Measurements from ENCODE around the gene SAT1. TPM values are rescaled to one million over a fixed set of nuclear protein-coding genes. Genes with fewer than 3 reads are reported as not detected.
"Not testable (repeated sequence)": the region's sequence is repeated elsewhere in the genome, so short reads cannot be mapped to it uniquely, and the experiment has no call there.

Gene SAT1
- total RNA-seq, 2 experiments from 2014 or later: 96.1 to 204 TPM

DNA sequence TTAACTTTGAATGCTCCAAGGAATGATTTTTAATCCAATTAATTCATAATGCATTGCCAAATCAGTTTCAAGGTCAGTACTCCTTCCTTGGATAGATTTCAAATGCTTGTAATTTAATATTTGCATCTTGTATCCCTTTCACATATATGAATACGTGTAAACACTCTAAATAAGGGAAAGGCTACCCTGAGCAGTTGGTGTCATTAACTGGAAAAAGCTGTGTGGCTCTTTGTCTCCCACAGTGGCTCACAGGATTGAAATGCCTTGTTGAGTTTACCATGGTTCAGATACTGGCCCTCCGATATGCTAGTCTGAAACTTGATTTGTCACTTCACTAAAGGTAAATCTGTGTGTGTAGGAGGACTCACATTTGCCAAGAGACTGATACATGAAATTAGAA lies 23.2 kb upstream of the SAT1 start:
- H3K4me3 Mint-ChIP-seq: no peak overlapping the region
- H3K36me3 Mint-ChIP-seq: no peaks in the 10 kb centered on the region
- H3K9me3 Mint-ChIP-seq (ENCODE audit: low read depth): no peaks in the 10 kb centered on the region
- H3K27ac Mint-ChIP-seq: no peak overlapping the region
- ATAC-seq (no peak), DNase-seq (no peak)
- no peaks in the 10 kb centered on the region for H3K27me3 Mint-ChIP-seq
- H3K4me1 Mint-ChIP-seq: peaks cover 5% of the 10 kb centered on the region
- CTCF ChIA-PET: interaction anchor here (0.9 to 1.4 kb wide), 2 partner anchors 11 to 142 kb away, joined by 3 to 4 read pairs; no protein-coding TSS in a partner anchor

DNA sequence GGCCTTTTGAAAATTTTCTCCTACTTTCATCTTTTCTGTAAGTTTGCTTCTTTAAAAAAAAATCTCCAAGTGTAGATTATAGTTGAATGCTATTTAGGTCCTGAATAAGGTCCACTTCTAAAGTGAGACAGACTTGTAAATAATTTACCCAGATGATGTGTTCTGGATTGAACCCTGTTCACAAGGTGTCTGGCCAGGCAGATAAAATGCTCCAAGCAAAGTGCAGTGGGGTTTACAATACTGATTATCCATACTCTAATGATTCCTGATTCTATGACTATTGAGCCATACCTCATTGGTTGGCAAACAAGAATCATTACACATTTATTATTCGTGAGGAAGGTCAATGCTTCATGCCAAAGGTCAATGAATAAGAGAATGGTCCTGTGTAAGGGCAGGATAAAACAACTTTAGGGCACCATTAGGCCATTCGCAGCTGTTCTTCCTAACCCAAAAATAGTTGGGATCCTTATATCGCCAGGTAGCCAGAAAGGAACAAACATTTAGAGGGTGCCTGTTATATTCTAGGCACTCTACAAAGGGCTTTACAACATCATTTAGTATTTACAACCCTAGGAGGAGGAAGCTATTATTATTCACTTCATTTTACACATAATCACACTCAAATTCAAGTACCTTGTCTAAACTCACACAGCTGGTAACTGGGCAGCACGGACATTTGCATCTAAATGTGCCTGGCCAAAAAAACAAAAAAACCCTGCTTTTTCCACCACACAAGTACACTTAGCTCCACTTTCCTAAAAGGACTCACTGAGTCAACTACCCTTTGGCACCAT lies 18.6 kb upstream of the SAT1 start:
- CTCF ChIA-PET: no interaction called here
- H3K27me3 Mint-ChIP-seq: no peaks in the 10 kb centered on the region
- ATAC-seq: no peak
- no peak overlapping the region for H3K27ac Mint-ChIP-seq
- no peaks in the 10 kb centered on the region for H3K4me1 Mint-ChIP-seq
- DNase-seq: no peak
- H3K9me3 Mint-ChIP-seq (ENCODE audit: low read depth): no peaks in the 10 kb centered on the region
- no peak overlapping the region for H3K4me3 Mint-ChIP-seq
- no peaks in the 10 kb centered on the region for H3K36me3 Mint-ChIP-seq

DNA sequence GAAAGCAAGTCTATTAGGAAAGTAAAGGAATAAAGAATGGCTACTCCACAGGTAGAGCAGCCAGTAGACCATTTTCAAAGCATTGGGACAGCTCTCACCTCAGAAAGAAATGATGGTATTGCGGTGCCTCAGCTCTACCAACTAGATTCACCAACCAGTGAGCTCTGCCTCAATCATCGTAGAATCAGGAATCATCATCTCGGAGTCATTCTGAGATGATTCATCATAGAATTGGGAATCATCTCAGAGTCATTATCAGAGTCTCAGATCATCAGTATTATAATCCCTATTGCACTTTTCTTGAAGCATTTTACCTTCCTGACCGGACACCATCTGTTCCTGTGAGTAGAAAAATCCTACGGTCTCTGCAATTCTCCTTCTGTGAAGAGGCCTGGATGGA lies 17.5 kb upstream of the SAT1 start:
- Mint-ChIP-seq H3K27ac (no peak overlapping the region), H3K4me3 (no peak overlapping the region), H3K4me1 (peaks cover 2% of the 10 kb centered on the region), H3K9me3 (ENCODE audit: low read depth) (no peaks in the 10 kb centered on the region), H3K27me3 (no peaks in the 10 kb centered on the region), H3K36me3 (no peaks in the 10 kb centered on the region)
- no peak for ATAC-seq
- CTCF ChIA-PET: interaction anchor here (1.1 to 1.3 kb wide), 2 partner anchors 18 to 136 kb away, joined by 3 read pairs; partner anchors contain the start of gene SAT1
- no peak for DNase-seq

DNA sequence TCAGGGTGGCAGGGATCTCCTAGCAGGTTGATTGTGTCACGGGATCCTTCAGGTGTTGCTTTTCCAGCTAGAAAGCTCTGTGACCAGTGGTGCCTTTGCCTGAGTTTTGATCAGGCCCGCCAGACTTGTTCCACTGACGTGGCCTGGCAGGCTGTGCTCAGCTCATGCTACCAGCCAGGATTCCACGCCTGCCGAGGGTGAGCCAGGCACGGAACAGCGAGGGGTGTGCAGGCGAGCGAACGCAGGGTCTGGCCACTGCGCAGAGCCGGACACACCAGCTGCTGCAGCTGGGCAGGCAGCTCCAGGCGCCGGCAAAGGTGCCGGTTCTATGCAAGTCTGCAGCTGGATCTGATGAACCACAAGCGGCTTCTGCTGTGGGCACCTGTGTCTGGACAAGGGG lies 17.1 kb upstream of the SAT1 start:
- Mint-ChIP-seq H3K4me1 (peaks cover 2% of the 10 kb centered on the region), H3K27ac (no peak overlapping the region), H3K27me3 (no peaks in the 10 kb centered on the region), H3K36me3 (no peaks in the 10 kb centered on the region), H3K9me3 (ENCODE audit: low read depth) (no peaks in the 10 kb centered on the region), H3K4me3 (no peak overlapping the region)
- no peak for DNase-seq
- CTCF ChIA-PET: interaction anchor here (1.1 to 1.3 kb wide), 2 partner anchors 17 to 136 kb away, joined by 3 read pairs; partner anchors contain the start of gene SAT1
- ATAC-seq: no peak

DNA sequence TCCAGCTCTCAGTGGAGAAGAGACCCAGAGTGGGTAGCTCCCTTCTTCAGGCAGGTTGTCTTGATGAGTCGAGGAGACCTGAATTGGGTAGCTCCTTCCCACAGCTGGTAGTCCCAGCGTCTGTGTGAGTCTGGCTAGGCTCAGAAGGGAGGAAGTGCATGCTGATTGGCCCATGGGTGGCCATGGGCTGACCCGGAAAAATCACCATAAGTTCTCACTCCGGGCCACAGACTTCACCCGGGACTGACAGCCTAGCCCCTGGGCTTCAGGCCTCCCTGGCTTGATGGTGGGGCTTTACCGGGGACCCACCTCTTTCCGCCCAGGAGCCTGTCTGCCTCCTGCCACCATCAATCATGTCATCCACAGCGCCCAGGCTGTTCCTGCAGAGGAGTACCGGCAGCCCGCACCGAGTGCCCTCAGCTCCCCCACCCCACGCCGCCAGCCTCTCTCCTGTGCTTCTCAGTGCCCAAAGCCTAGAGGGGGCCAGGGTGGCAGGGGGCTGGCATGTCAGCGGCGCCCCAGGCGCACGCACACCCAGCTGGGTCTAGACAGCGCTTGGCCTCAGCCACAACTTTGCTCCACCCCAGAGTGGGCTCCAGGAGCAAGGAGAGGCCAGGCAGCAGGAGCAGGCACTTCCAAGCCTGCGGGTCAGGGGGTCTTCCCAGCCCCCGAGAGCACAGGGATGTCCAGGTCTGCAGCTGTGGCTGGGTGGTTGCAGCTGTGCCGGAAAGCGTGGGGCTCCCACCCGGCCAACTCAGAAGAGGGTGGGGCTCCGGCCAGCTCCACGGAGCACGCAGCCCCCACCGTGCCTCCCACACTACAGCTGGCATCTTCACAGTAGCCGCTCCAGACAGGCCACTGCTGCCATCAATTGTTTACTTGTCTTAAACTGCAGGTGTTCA lies 16.1 kb upstream of the SAT1 start:
- Mint-ChIP-seq H3K27me3 (no peaks in the 10 kb centered on the region), H3K27ac (peak overlapping the region; percentile 24), H3K4me3 (peak overlapping the region; percentile 24), H3K36me3 (no peaks in the 10 kb centered on the region), H3K9me3 (ENCODE audit: low read depth) (no peaks in the 10 kb centered on the region), H3K4me1 (peaks cover 2% of the 10 kb centered on the region)
- peak; percentile 70 for ATAC-seq
- CTCF ChIA-PET: interaction anchor here (1.1 to 1.7 kb wide), 2 partner anchors 16 to 135 kb away, joined by 3 to 4 read pairs; partner anchors contain the start of gene SAT1
- no peak for DNase-seq

DNA sequence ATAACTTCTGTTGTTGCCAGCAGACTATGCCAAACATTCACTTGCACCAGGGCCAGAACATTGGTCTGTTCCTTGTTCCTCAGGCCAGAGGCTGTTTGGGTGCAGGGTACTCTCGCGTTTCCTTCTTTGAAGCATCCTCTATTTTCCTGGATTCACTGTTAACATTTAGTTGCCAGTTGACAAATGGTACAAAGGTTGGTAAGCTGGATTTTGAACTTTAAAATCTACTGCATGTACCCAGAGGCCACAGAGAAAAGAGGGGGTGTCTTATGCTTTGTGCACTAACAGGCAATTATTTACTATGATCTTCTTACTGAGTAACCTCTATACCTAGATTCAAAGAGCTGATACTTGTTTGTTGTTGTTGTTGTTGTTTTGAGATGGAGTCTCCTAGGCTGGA lies 12.8 kb upstream of the SAT1 start:
- Mint-ChIP-seq H3K4me3 (no peak overlapping the region), H3K9me3 (ENCODE audit: low read depth) (no peaks in the 10 kb centered on the region)

DNA sequence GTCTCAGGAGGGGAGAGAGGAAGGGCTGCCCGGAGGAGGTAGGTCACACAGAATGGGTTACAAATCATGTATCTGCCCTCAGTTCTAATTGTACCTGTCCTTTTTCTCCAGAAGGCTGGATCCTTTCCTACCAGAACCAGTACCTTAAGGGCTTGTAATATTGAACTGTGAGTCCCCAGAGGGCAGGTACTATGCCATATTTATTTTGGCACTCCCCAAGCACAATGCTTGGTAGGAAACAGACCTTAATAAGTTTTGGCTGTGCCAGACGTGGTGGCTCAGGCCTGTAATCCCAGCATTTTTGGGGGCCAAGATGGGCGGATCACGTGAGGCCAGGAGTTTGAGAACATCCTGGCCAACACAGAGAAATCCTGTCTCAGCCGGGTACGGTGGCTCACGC lies 11.9 kb upstream of the SAT1 start:
- H3K27ac Mint-ChIP-seq; H3K36me3 Mint-ChIP-seq; H3K27me3 Mint-ChIP-seq; DNase-seq; ATAC-seq; H3K9me3 Mint-ChIP-seq (ENCODE audit: low read depth); H3K4me3 Mint-ChIP-seq: not testable (repeated sequence)
- peaks cover 22% of the 10 kb centered on the region for H3K4me1 Mint-ChIP-seq
- CTCF ChIA-PET: interaction anchor here (0.9 to 1.2 kb wide), 2 partner anchors 11 to 13 kb away, joined by 3 to 4 read pairs; no protein-coding TSS in a partner anchor

More for the DNA sequence above, 12.8 kb upstream of the SAT1 start:
- ATAC-seq (no peak), DNase-seq (no peak)
- H3K4me1 Mint-ChIP-seq: peaks cover 22% of the 10 kb centered on the region
- no peak overlapping the region for H3K27ac Mint-ChIP-seq
- CTCF ChIA-PET: interaction anchor here (0.7 to 1.2 kb wide), 4 partner anchors 10 to 132 kb away, joined by 3 to 4 read pairs (median 4); no protein-coding TSS in a partner anchor
- H3K36me3 Mint-ChIP-seq: peaks cover 8% of the 10 kb centered on the region
- no peaks in the 10 kb centered on the region for H3K27me3 Mint-ChIP-seq

DNA sequence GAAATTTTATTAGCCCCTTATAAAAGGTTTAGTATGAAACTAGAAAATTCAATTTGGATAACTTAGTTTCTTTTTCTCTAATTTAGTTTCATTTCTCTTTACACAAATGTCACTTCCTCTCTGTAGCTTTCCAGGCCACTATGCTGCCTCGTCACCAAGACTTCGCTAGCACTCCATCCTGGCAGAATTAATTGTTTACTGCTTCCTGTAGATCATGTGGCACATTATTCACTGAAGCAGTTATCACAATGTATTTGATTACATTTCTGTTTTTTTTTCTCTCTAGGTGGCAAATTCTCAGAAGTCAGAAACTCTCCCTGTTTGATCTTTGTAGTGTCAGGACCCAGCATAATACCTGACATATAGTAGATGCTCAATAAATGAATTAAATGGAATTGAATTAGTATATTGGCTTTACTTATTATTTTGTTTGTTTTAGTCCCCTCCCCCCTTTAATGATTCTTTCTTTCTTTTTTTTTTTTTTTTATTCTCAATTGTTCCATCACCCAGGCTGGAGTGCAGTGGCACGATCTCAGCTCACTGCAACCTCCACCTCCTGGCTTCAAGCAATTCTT lies 9.3 kb upstream of the SAT1 start:
- ATAC-seq: peak; percentile 97
- Mint-ChIP-seq H3K36me3 (peaks cover 8% of the 10 kb centered on the region), H3K27ac (peak overlapping the region; percentile 98), H3K4me1 (peaks cover 22% of the 10 kb centered on the region), H3K4me3 (peak overlapping the region; percentile 52), H3K27me3 (no peaks in the 10 kb centered on the region), H3K9me3 (ENCODE audit: low read depth) (no peaks in the 10 kb centered on the region)
- CTCF ChIA-PET: interaction anchor here (0.7 to 1.5 kb wide), 4 partner anchors 9 to 134 kb away, joined by 3 to 5 read pairs (median 3); partner anchors contain the start of genes ACOT9, APOO, CXorf58 and SAT1
- peak; percentile 75 for DNase-seq

DNA sequence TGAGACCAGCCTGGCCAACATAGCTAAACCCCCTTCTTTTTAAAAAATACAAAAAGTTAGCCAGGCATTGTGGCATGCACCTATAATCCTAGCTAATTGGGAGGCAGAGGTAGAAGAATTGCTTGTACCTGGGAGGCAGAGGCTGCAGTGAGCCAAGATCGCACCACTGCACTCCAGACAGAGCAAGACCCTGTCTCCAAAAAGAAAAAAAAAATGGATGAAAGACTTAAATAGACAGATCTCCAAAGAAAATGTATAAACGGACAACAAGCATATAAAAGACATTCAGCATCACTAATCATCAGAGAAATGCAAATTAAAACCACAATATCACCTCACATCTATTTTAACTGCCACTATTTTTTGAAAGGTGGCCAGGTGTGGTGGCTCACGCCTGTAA lies 6.6 kb upstream of the SAT1 start:
- H3K9me3 Mint-ChIP-seq (ENCODE audit: low read depth): no peaks in the 10 kb centered on the region
- H3K4me3 Mint-ChIP-seq: no peak overlapping the region
- peaks cover 8% of the 10 kb centered on the region for H3K36me3 Mint-ChIP-seq
- H3K27ac Mint-ChIP-seq: no peak overlapping the region
- no peak for ATAC-seq
- peaks cover 26% of the 10 kb centered on the region for H3K4me1 Mint-ChIP-seq
- CTCF ChIA-PET: no interaction called here
- DNase-seq: no peak
- H3K27me3 Mint-ChIP-seq: no peaks in the 10 kb centered on the region

DNA sequence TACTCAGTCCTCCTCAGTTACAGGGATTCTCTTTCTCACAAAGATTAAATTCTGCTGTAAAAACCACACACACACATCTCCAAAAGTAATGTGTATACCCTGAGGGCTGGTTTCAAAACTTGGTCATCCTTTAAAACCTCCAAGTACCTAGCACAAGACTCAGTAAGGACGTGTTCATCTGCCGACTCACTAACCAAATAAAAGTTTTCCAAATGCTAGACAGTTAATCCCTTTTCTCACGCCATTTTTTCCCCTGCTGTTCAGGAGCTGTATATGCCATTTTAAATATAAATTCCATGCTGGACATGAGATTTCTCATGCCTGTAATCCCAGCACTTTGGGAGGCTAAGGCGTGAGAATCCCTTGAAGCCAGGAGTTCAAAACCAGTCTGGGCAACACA lies 3.9 kb upstream of the SAT1 start:
- no peak overlapping the region for H3K4me3 Mint-ChIP-seq
- ATAC-seq (no peak), DNase-seq (no peak)
- no peak overlapping the region for H3K27ac Mint-ChIP-seq
- H3K4me1 Mint-ChIP-seq: peaks cover 19% of the 10 kb centered on the region
- no peaks in the 10 kb centered on the region for H3K27me3 Mint-ChIP-seq
- H3K9me3 Mint-ChIP-seq (ENCODE audit: low read depth): no peaks in the 10 kb centered on the region
- CTCF ChIA-PET: interaction anchor here (1.1 kb wide), 1 partner anchor 123 kb away, joined by 3 read pairs; no protein-coding TSS in a partner anchor
- peaks cover 4% of the 10 kb centered on the region for H3K36me3 Mint-ChIP-seq

DNA sequence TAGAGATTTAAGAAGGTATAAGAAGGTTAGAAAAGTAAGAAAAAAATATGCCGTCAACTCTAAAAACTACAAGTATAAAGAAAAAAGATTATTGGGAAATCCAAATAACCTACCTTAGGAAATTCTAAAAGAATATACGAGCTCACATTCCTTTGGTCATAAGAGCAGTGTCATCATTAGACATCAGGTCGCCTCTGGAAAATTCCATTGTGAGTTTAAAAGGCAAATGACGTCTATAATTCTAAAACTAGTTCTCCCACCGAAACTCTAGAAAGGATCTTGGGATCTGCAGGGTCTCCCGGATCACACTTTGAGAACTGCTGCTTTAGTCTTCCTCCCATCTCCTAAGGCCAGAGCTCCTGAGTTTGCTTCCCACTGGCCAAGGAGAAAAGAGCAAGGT lies 518 bp upstream of the SAT1 start:
- Mint-ChIP-seq H3K4me1 (peaks cover 33% of the 10 kb centered on the region), H3K4me3 (peak overlapping the region; percentile 92), H3K27ac (peak overlapping the region; percentile 97), H3K27me3 (no peaks in the 10 kb centered on the region), H3K36me3 (peaks cover 25% of the 10 kb centered on the region), H3K9me3 (ENCODE audit: low read depth) (no peaks in the 10 kb centered on the region)
- ATAC-seq: no peak
- DNase-seq: no peak
- CTCF ChIA-PET: interaction anchor here (0.9 to 2.7 kb wide), 14 partner anchors 9 to 272 kb away, joined by 3 to 36 read pairs (median 5); partner anchors contain the start of gene EIF2S3

DNA sequence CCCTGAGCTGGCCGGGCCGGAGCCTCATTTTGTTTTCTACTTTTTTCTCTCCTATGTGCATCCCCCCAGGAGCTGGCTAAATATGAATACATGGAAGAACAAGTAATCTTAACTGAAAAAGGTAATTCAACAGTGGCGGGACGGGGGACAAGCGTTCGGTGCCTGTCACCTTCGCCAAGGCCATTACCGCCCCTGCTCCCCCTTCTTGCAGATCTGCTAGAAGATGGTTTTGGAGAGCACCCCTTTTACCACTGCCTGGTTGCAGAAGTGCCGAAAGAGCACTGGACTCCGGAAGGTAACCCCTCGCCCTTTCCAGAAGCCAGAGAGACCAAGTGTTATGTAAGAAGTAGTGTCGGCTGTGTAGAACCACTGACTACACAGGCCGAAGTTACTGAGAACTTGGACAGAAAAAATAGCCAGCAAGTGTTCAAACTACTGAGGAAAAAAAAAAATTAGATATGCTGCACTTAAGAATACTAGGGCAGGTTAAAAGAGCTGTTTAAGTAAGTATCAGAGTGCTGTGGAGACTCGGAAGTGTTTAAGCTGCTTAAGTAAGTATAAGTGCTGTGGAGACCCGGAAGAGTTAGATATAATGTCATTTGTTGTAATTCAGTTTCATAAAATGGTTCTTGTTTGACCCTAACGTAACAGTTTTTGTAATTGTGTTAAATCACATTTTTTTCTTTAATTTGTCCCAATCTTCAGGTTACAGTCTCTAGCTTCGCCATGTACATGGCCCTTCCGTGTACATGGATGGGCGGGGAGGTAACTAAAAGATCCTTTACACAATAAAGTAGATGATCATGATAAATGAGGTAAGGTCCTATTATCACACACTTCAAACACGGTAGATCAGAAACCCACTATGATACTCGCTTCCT lies 856 bp downstream of the SAT1 start:
- CTCF ChIA-PET: interaction anchor here (0.8 to 2.7 kb wide), 13 partner anchors 13 to 660 kb away, joined by 3 to 36 read pairs (median 5); partner anchors contain the start of gene EIF2S3
- H3K4me1 Mint-ChIP-seq: peaks cover 38% of the 10 kb centered on the region
- H3K27me3 Mint-ChIP-seq: no peaks in the 10 kb centered on the region
- H3K36me3 Mint-ChIP-seq: peaks cover 25% of the 10 kb centered on the region
- peak overlapping the region; percentile 97 for H3K27ac Mint-ChIP-seq
- DNase-seq (peak; percentile 48), ATAC-seq (peak; percentile 0)
- peak overlapping the region; percentile 92 for H3K4me3 Mint-ChIP-seq
- no peaks in the 10 kb centered on the region for H3K9me3 Mint-ChIP-seq (ENCODE audit: low read depth)
